Measurements from ENCODE around the gene PHETA2.
"Not testable (repeated sequence)": the region's sequence is repeated elsewhere in the genome, so short reads cannot be mapped to it uniquely, and the experiment has no call there.

The PHETA2 gene

GRCh38 chr22:42104332-42104860 is 30.3 kb downstream of the PHETA2 start:
- not testable (repeated sequence) for DNase-seq (ENCODE audit: low spot score)

GRCh38 chr22:42108848-42109247 is 34.8 kb downstream of the PHETA2 start:
- no peak for DNase-seq (ENCODE audit: low spot score)

DNA sequence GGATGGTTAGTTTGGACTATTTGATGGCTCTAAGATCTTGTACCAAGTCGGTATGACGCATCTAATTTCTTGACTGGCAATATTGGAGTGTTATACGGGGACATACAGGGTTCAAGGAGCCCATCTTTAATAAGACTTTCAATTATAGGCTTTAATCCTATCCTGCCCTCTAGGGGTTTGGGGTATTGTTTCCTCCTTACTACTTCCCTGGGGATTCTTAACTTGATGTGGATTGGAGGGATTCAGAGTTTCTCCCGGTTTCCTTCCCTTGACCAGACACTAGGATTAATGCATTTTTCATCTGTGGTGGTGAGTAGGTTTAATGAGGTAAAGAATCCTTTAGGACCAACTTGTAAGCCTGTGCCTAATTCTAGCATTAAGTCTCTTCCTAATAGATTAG is 37.8 kb downstream of the PHETA2 start:
- DNase-seq (ENCODE audit: low spot score): no peak

DNA sequence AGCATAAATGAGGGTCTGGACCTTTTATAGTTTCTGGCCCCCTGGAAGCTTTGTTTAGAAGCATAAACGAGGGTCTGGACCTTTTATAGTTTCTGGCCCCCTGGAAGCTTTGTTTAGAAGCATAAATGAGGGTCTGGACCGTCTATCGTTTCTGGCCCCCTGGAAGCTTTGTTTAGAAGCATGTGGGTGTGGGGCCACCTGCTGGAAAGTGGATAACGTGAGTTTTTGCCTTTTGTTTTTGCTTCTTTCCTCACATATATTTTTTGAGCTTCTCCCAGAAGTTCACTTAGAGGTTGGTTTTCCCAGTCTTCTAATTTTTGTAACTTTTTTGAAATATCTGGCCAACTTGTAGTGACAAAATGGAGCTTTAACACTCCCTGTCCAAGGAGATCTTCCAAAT is 38.7 kb downstream of the PHETA2 start:
- not testable (repeated sequence) for DNase-seq (ENCODE audit: low spot score)

- peak; percentile 68 for DNase-seq (ENCODE audit: low spot score)
Measured at GRCh38 chr22:42114721-42115120, 40.7 kb downstream of the PHETA2 start.

- DNase-seq (ENCODE audit: low spot score): not testable (repeated sequence)
Measured at GRCh38 chr22:42115420-42115830, 41.4 kb downstream of the PHETA2 start.

DNA sequence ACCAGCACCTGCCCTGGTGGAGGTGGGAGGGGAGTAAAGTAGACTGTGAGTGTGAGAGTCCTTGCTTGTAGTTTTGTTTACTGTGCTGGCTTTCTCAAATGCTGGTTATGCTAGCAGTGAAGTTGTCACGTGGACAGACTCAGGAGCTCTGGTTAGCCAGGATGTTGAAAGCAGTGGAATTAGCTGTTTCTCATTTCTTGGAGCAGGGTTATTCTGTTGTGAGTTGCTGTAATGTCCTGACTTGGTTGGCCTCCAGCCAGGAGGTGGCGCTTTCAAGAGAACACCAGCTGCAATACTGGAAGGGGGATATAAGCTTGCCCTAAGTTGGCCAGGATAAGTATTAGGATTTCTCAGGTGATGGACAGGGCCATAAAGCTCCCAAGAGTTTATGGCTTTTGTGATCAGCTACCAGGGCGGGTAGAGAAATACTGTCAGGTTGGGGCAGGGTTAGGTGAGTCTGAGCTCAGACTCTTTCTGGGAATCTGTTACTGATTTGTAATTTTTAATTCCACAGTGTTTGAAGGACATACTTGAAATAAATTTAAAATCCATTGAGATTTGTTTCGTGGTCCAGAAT is 42.9 kb downstream of the PHETA2 start:
- DNase-seq (ENCODE audit: low spot score): no peak

GRCh38 chr22:42120231-42121021 is 46.4 kb downstream of the PHETA2 start:
- not testable (repeated sequence) for DNase-seq (ENCODE audit: low spot score)

GRCh38 chr22:42123529-42123928 is 49.5 kb downstream of the PHETA2 start:
- DNase-seq (ENCODE audit: low spot score): not testable (repeated sequence)

- no peak for DNase-seq (ENCODE audit: low spot score)
Measured at GRCh38 chr22:42127606-42128005, 53.6 kb downstream of the PHETA2 start.

GRCh38 chr22:42128007-42128406 is 54.0 kb downstream of the PHETA2 start:
- DNase-seq (ENCODE audit: low spot score): not testable (repeated sequence)
